H1 (cell line): ENCODE data around the gene ACER1. TPM values are rescaled to one million over a fixed set of nuclear protein-coding genes. Genes with fewer than 3 reads are reported as not detected.
A peak's percentile ranks its signal among the peaks of the same experiment; 100 is the strongest.

Experiments used
- CTCF ChIA-PET: fragments of 300-600 bp; sonication (Branson Sonifier 250); formaldehyde crosslinking; loops from one replicate; lab custom pipeline; 2021; ENCODE audit not compliant: partially characterized antibody; lab: Charles Lee
- POLR2A ChIA-PET: fragments of 300-600 bp; sonication (Branson Sonifier 250); formaldehyde crosslinking; loops from one replicate; lab custom pipeline; 2021; ENCODE audit warnings: inconsistent platforms; ENCODE audit not compliant: partially characterized antibody; lab: Charles Lee
- DNase-seq, 2 experiments: peaks; one replicate each; pipeline versions ENCODE4 v3.0.0 to v3.0.0-alpha.2; 2010 to 2022; ENCODE audit warnings: low spot score in 2 of 2, low read depth in 1 of 2, mixed read lengths in 1 of 2
- FAIRE-seq: peaks from 2 replicates; lab custom pipeline; 2011; peaks lifted over from hg19 to GRCh38; lab: Jason Lieb, UNC
- H2AFZ ChIP-seq: 2 replicates; pipeline ENCODE4 v1.8.1; 2012; ENCODE audit warnings: low read length, inconsistent platforms
- H2AK5ac ChIP-seq: 2 replicates; pipeline ENCODE4 v1.6.1; 2013; ENCODE audit warnings: low read depth, low read length
- H2BK120ac ChIP-seq: replicated peaks from 2 replicates; pipeline ENCODE3; 2013; ENCODE audit warnings: low read depth, low read length, inconsistent platforms
- H2BK12ac ChIP-seq: 2 replicates; pipeline ENCODE4 v1.6.1; 2013; ENCODE audit warnings: low read depth, low read length
- H2BK15ac ChIP-seq: 2 replicates; pipeline ENCODE4 v1.6.1; 2013; ENCODE audit warnings: low read length
- H2BK20ac ChIP-seq: 2 replicates; pipeline ENCODE4 v1.6.1; 2013; ENCODE audit warnings: low read length
- H2BK5ac ChIP-seq: 2 replicates; pipeline ENCODE4 v1.6.1; 2013; ENCODE audit warnings: low read depth, low read length
- H3K14ac ChIP-seq: 2 replicates; pipeline ENCODE4 v1.6.1; 2013; ENCODE audit warnings: inconsistent platforms; ENCODE audit not compliant: insufficient read length
- H3K18ac ChIP-seq: 2 replicates; pipeline ENCODE4 v1.6.1; 2013; ENCODE audit warnings: low read length; ENCODE audit errors: extremely low read depth
- H3K23ac ChIP-seq: 2 replicates; pipeline ENCODE4 v1.6.1; 2013; ENCODE audit warnings: inconsistent platforms; ENCODE audit not compliant: insufficient read length
- H3K23me2 ChIP-seq: 2 replicates; pipeline ENCODE4 v1.6.1; 2013; ENCODE audit warnings: low read depth, low read length
- H3K27ac ChIP-seq: 2 replicates; pipeline ENCODE4 v1.6.1; 2011; ENCODE audit warnings: low read depth, low read length, inconsistent platforms
- H3K27me3 ChIP-seq, 4 experiments: replicated peaks in 1 of 4; 1 replicate in 1 of 4; 2 replicates in 3 of 4; pipeline versions ENCODE4 v1.6.1 to v1.8.1; 2011 to 2013; ENCODE audit warnings: low read length in 3 of 4, mild to moderate bottlenecking in 3 of 4, inconsistent platforms in 2 of 4, mixed read lengths in 2 of 4, moderate library complexity in 1 of 4; ENCODE audit not compliant: control insufficient read depth in 3 of 4, insufficient read depth in 3 of 4; ENCODE audit errors: extremely low read depth in 1 of 4
- H3K36me3 ChIP-seq, 4 experiments: 2 replicates each; pipeline versions ENCODE4 v1.6.1 to v1.8.1; 2011 to 2013; ENCODE audit warnings: mild to moderate bottlenecking in 4 of 4, low read length in 3 of 4, moderate library complexity in 2 of 4, control low read depth in 1 of 4, inconsistent platforms in 1 of 4; ENCODE audit not compliant: insufficient read depth in 4 of 4, control insufficient read depth in 2 of 4
- H3K4ac ChIP-seq: replicated peaks from 2 replicates; pipeline ENCODE3; 2013; ENCODE audit warnings: low read length, low read depth, mixed read lengths, inconsistent platforms; ENCODE audit not compliant: insufficient read length
- H3K4me1 ChIP-seq, 4 experiments: replicated peaks in 1 of 4; 1 replicate in 1 of 4; 2 replicates in 3 of 4; pipeline versions ENCODE4 v1.6.1 to v1.8.1; 2011 to 2013; ENCODE audit warnings: low read length in 3 of 4, inconsistent platforms in 2 of 4, mixed read lengths in 1 of 4; ENCODE audit not compliant: insufficient read depth in 4 of 4, control insufficient read depth in 3 of 4
- H3K4me2 ChIP-seq, 2 experiments: 2 replicates each; pipeline versions ENCODE4 v1.6.1 to v1.8.1; 2011 to 2013; ENCODE audit warnings: low read depth in 2 of 2, low read length in 2 of 2, control low read depth in 1 of 2, inconsistent platforms in 1 of 2, mild to moderate bottlenecking in 1 of 2; ENCODE audit not compliant: insufficient read depth in 1 of 2
- H3K4me3 ChIP-seq, 4 experiments: fragments of 200-600, 300-600 bp in 1 of 4; sonication (generic), shearing (Covaris generic), sonication (Bioruptor Twin) in 1 of 4; 2 replicates each; pipeline versions ENCODE4 v1.5.1 to v1.8.1; 2011 to 2016; ENCODE audit warnings: low read length in 4 of 4, low read depth in 3 of 4, control low read depth in 2 of 4, inconsistent platforms in 2 of 4, mild to moderate bottlenecking in 2 of 4, mixed read lengths in 1 of 4, moderate library complexity in 1 of 4; ENCODE audit not compliant: insufficient read depth in 2 of 4; ENCODE audit errors: extremely low read depth in 1 of 4
- H3K56ac ChIP-seq: replicated peaks from 2 replicates; pipeline ENCODE3; 2013; ENCODE audit warnings: low read depth, mild to moderate bottlenecking, mixed read lengths, low read length, inconsistent platforms; ENCODE audit not compliant: insufficient read length
- H3K79me1 ChIP-seq: 2 replicates; pipeline ENCODE4 v1.6.1; 2013; ENCODE audit warnings: low read depth, low read length, control low read depth
- H3K79me2 ChIP-seq, 2 experiments: 2 replicates each; pipeline versions ENCODE4 v1.6.1 to v1.8.1; 2012 to 2013; ENCODE audit warnings: low read length in 2 of 2, mild to moderate bottlenecking in 2 of 2, inconsistent platforms in 1 of 2; ENCODE audit not compliant: insufficient read depth in 2 of 2, control insufficient read depth in 1 of 2
- H3K9ac ChIP-seq, 4 experiments: replicated peaks in 1 of 4; 1 replicate in 1 of 4; 2 replicates in 3 of 4; pipeline versions ENCODE4 v1.6.1 to v1.8.1; 2011 to 2013; ENCODE audit warnings: low read depth in 3 of 4, low read length in 3 of 4, control low read depth in 2 of 4, mild to moderate bottlenecking in 2 of 4, moderate library complexity in 2 of 4, inconsistent platforms in 1 of 4; ENCODE audit errors: extremely low read depth in 1 of 4
- H3K9me3 ChIP-seq, 2 experiments: 2 replicates each; pipeline versions ENCODE4 v1.6.1 to v1.8.1; 2012 to 2013; ENCODE audit warnings: mild to moderate bottlenecking in 2 of 2, moderate library complexity in 2 of 2, control low read depth in 1 of 2, inconsistent platforms in 1 of 2, low read depth in 1 of 2, low read length in 1 of 2, mixed read lengths in 1 of 2; ENCODE audit not compliant: insufficient read depth in 2 of 2
- H4K20me1 ChIP-seq, 2 experiments: replicated peaks in 1 of 2; 2 replicates each; pipeline versions ENCODE3 to v1.8.1; 2011 to 2013; ENCODE audit warnings: inconsistent platforms in 2 of 2, low read length in 2 of 2, mild to moderate bottlenecking in 1 of 2; ENCODE audit not compliant: insufficient read depth in 2 of 2, control insufficient read depth in 1 of 2
- H4K5ac ChIP-seq: 2 replicates; pipeline ENCODE4 v1.6.1; 2013; ENCODE audit warnings: low read length, low read depth, mixed read lengths, inconsistent platforms; ENCODE audit not compliant: insufficient read length
- H4K8ac ChIP-seq: 2 replicates; pipeline ENCODE4 v1.8.0; 2013; ENCODE audit warnings: mild to moderate bottlenecking, moderate library complexity, low read length, inconsistent platforms; ENCODE audit not compliant: insufficient read depth; ENCODE audit errors: extremely low read depth
- H4K91ac ChIP-seq: replicated peaks from 2 replicates; pipeline ENCODE3; 2013; ENCODE audit warnings: low read length, mixed read lengths, inconsistent platforms; ENCODE audit not compliant: insufficient read length
- CBX5 ChIP-seq: fragments of 300-800, 300-1000 bp; sonication (generic); IDR thresholded peaks from 2 replicates; pipeline ENCODE4 v1.7.1; 2016; ENCODE audit warnings: antibody characterized with exemption, low read length, low read depth
- KDM4A ChIP-seq: IDR thresholded peaks from one replicate; pipeline ENCODE4 v1.7.1; 2012; ENCODE audit warnings: low read depth, mild to moderate bottlenecking, moderate library complexity, low read length, inconsistent platforms; ENCODE audit not compliant: severe bottlenecking
- SAP30 ChIP-seq: fragments of 300-600 bp; sonication (generic); IDR thresholded peaks from 2 replicates; pipeline ENCODE4 v1.7.1; 2012; ENCODE audit warnings: low read length, moderate library complexity, mild to moderate bottlenecking, inconsistent platforms; ENCODE audit not compliant: insufficient read depth, insufficient replicate concordance
- ZNF274 ChIP-seq: IDR thresholded peaks from 2 replicates; pipeline ENCODE4 v1.7.0; 2012; ENCODE audit warnings: low read length, borderline replicate concordance; ENCODE audit errors: extremely low read depth
- WGBS, 2 experiments: shearing (Covaris generic) in 1 of 2; methylation state at CpG; one replicate each; pipeline versions ENCODE4 v1.1.6 to v1.1.7; 2013 to 2015; ENCODE audit warnings: low lambda C conversion rate in 2 of 2, mixed read lengths in 2 of 2, inconsistent platforms in 1 of 2, low coverage in 1 of 2, missing lambda C conversion rate in 1 of 2; ENCODE audit not compliant: insufficient replicate concordance in 2 of 2, insufficient coverage in 1 of 2, insufficient read length in 1 of 2; ENCODE audit errors: extremely low coverage in 1 of 2, missing lambda C conversion rate in 1 of 2; 5-methylcytosine and 5-hydroxymethylcytosine counted together
- polyA plus RNA-seq, 7 experiments: library from polyadenylated mRNA; depleted of rRNA in 3 of 7; stranded (reverse) in 5 of 7; unstranded in 2 of 7; fragments of >200 nt in 5 of 7; fragments of 200-250 nt in 2 of 7; gene quantifications; 1 replicate in 5 of 7; 2 replicates in 1 of 7; 4 replicates in 1 of 7; pipeline versions ENCODE4 v1.2.1 to v1.2.3, GENCODE V29; 2011 to 2013; ENCODE audit warnings: missing spikeins in 2 of 7, mixed read lengths in 2 of 7
- total RNA-seq: library from RNA; stranded (reverse); fragmentation: NEBNext Ultra II Directional; extraction: Animal tissue kit (Norgen Biotek cat#: 25700); gene quantifications from 2 replicates; pipeline ENCODE4 v1.2.1, GENCODE V29; 2021
- TF ChIP-seq, protein P1 (sequence below): IDR thresholded peaks from 2 replicates; pipeline ENCODE4 v1.6.1; 2012; ENCODE audit warnings: low read length, inconsistent platforms

ACER1 gene
- total and polyA plus RNA-seq, 2 of the 8 experiments (the other 6 are each of a cell fraction or from before 2014, with no cell fraction given), result 0.05 TPM; not detected in 1

GRCh38 chr19:6362027-6362350, 28.6 kb upstream of the ACER1 start:
- H4K91ac ChIP-seq, result no peak overlapping the region
- no peak overlapping the region for H3K23ac ChIP-seq
- H2BK12ac ChIP-seq, result no peak overlapping the region
- H3K4me2 ChIP-seq, result peak overlapping the region; percentile 89 to 94
- peaks cover 0 to 2% (median 1%) of the 10 kb centered on the region in 4 experiments; a peak in 2 of 7 replicates for H3K4me1 ChIP-seq
- TF ChIP-seq KDM4A, result peak; percentile 32
- TF ChIP-seq, protein P1, sequence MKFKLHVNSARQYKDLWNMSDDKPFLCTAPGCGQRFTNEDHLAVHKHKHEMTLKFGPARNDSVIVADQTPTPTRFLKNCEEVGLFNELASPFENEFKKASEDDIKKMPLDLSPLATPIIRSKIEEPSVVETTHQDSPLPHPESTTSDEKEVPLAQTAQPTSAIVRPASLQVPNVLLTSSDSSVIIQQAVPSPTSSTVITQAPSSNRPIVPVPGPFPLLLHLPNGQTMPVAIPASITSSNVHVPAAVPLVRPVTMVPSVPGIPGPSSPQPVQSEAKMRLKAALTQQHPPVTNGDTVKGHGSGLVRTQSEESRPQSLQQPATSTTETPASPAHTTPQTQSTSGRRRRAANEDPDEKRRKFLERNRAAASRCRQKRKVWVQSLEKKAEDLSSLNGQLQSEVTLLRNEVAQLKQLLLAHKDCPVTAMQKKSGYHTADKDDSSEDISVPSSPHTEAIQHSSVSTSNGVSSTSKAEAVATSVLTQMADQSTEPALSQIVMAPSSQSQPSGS, result no peak
- no peak for TF ChIP-seq CBX5
- peak; percentile 23 for TF ChIP-seq SAP30
- no peak for TF ChIP-seq ZNF274
- TF ChIP-seq, all 59 proteins: peak for 2
- Histone ChIP-seq H3K14ac (no peak overlapping the region), H2BK15ac (no peak overlapping the region), H3K9me3 (no peaks in the 10 kb centered on the region), H2BK20ac (no peak overlapping the region), H3K56ac (peak overlapping the region; percentile 39), H4K20me1 (peaks cover 0 to 1% of the 10 kb centered on the region in 2 experiments), H3K27me3 (no peaks in the 10 kb centered on the region), H3K18ac (no peak overlapping the region; the same call in 1 of the 2 replicates), H3K79me2 (peaks cover 0 to 6% of the 10 kb centered on the region in 2 experiments; a peak in 2 of 4 replicates), H2BK5ac (no peak overlapping the region), H4K8ac (peak overlapping the region; percentile 25; the same call in 1 of the 2 replicates), H2AK5ac (no peak overlapping the region), H3K36me3 (peaks cover 5 to 21% (median 10%) of the 10 kb centered on the region in 4 experiments; a peak in 6 of 8 replicates), H3K27ac (0 out of 2 replicates have a peak overlapping the region, but pooled peaks have one; percentile 40), H3K79me1 (peaks cover 4% of the 10 kb centered on the region), H3K4ac (no peak overlapping the region), H3K9ac (peak overlapping the region in 3 of 4 experiments; percentile 51 to 55 (median 54); a peak in 5 of 7 replicates), H2AFZ (no peak overlapping the region), H3K23me2 (peaks cover 5% of the 10 kb centered on the region; the same call in 1 of the 2 replicates), H4K5ac (no peak overlapping the region), H2BK120ac (no peak overlapping the region), H3K4me3 (peak overlapping the region; percentile 63 to 92 (median 68))
- FAIRE-seq, result no peak
- 0% methylated on average over 2 of the region's 7 CpGs; no CpG with 5 or more reads in 1 of the 2 experiments for WGBS, 2 experiments
- CTCF ChIA-PET, result interaction anchor here (0.9 kb wide), 1 partner anchor 96 kb away, joined by 3 read pairs; no protein-coding TSS in a partner anchor
- DNase-seq, result peak in 1 of 2 experiments; percentile 47
- POLR2A ChIA-PET, result interaction anchor here (1.2 to 2.9 kb wide), 2 partner anchors 11 to 417 kb away, joined by 3 to 17 read pairs; partner anchors contain the start of gene ALKBH7
